Stimulated activated CD8-positive, alpha-beta memory T cell treated with anti-CD3 and anti-CD28 coated beads, Interleukin-12 subunit alpha, Interleukin-12 subunit beta, amount 100 ng/mL, for 24 hours (primary cell): ENCODE measurements around the gene ANKRD13C.

Experiments
- DNase-seq: peaks from one replicate; pipeline ENCODE4 v3.0.0-alpha.2; 2020; ENCODE audit errors: extremely low read depth

The ANKRD13C gene

GRCh38 chr1:70295749-70296148 lies 58.8 kb downstream of the ANKRD13C start:
- DNase-seq: no peak

- no peak for DNase-seq
Measured at GRCh38 chr1:70293186-70293843, 61.2 kb downstream of the ANKRD13C start.

- DNase-seq: no peak
Measured at GRCh38 chr1:70290218-70290617, 64.3 kb downstream of the ANKRD13C start.

GRCh38 chr1:70288166-70288565 lies 66.4 kb downstream of the ANKRD13C start:
- no peak for DNase-seq

- no peak for DNase-seq
Measured at GRCh38 chr1:70286453-70286852, 68.1 kb downstream of the ANKRD13C start.

GRCh38 chr1:70284366-70284765 lies 70.2 kb downstream of the ANKRD13C start:
- no peak for DNase-seq

- no peak for DNase-seq
Measured at GRCh38 chr1:70278710-70279109, 75.8 kb downstream of the ANKRD13C start.

GRCh38 chr1:70277875-70278274 lies 76.6 kb downstream of the ANKRD13C start:
- DNase-seq: no peak

- DNase-seq: no peak
Measured at GRCh38 chr1:70265946-70266345, 88.6 kb downstream of the ANKRD13C start.

GRCh38 chr1:70264839-70265238 lies 89.7 kb downstream of the ANKRD13C start:
- no peak for DNase-seq

- DNase-seq: no peak
Measured at GRCh38 chr1:70256664-70257063, 97.9 kb downstream of the ANKRD13C start.

GRCh38 chr1:70248729-70249128 lies 105.8 kb downstream of the ANKRD13C start:
- no peak for DNase-seq

- no peak for DNase-seq
Measured at GRCh38 chr1:70247768-70248167, 106.8 kb downstream of the ANKRD13C start.

- DNase-seq: no peak
Measured at GRCh38 chr1:70247122-70247521, 107.4 kb downstream of the ANKRD13C start.

GRCh38 chr1:70239940-70240339 lies 114.6 kb downstream of the ANKRD13C start:
- DNase-seq: no peak

- DNase-seq: no peak
Measured at GRCh38 chr1:70234733-70235132, 119.8 kb downstream of the ANKRD13C start.

- no peak for DNase-seq
Measured at GRCh38 chr1:70231475-70231874, 123.0 kb downstream of the ANKRD13C start.

GRCh38 chr1:70228670-70229069 lies 125.9 kb downstream of the ANKRD13C start:
- no peak for DNase-seq

- DNase-seq: no peak
Measured at GRCh38 chr1:70227439-70227838, 127.1 kb downstream of the ANKRD13C start.

- no peak for DNase-seq
Measured at GRCh38 chr1:70224954-70225353, 129.6 kb downstream of the ANKRD13C start.

- no peak for DNase-seq
Measured at GRCh38 chr1:70222716-70223235, 131.7 kb downstream of the ANKRD13C start.

GRCh38 chr1:70221238-70222121 lies 133.0 kb downstream of the ANKRD13C start, which contains the start of gene SRSF11:
Gene SRSF11 (plus strand): TSS chr1:70221380. CDS start chr1:70221637, 257 bp downstream.
- DNase-seq: peak; percentile 95
